AG04450 (cell line): Measurements from ENCODE around the gene GNA15. TPM values are rescaled to one million over a fixed set of nuclear protein-coding genes. Genes with fewer than 3 reads are reported as not detected.

ENCODE experiments used
- CTCF ChIA-PET: fragments of 300-600, 350-600 bp; formaldehyde crosslinking; extraction: SDS; loops from one replicate; lab custom pipeline; 2022; ENCODE audit warnings: antibody characterized with exemption, inconsistent platforms; lab: Charles Lee
- POLR2A ChIA-PET: fragments of 350-600 bp; formaldehyde crosslinking; extraction: SDS; loops from one replicate; lab custom pipeline; 2021; ENCODE audit warnings: antibody characterized with exemption, inconsistent platforms; lab: Yijun Ruan, JAX
- DNase-seq: peaks from one replicate; pipeline ENCODE4 v3.0.0-alpha.2; 2011; ENCODE audit warnings: low read depth, low spot score
- H3K27ac ChIP-seq: one replicate; pipeline ENCODE4 v1.5.1; 2012; ENCODE audit warnings: low read depth, low read length, control low read depth
- H3K27me3 ChIP-seq: one replicate; pipeline ENCODE4 v1.6.0; 2012; ENCODE audit warnings: low read length; ENCODE audit not compliant: control insufficient read depth, insufficient read depth
- H3K4me3 ChIP-seq: 2 replicates; pipeline ENCODE4 v1.5.1; 2011; ENCODE audit warnings: mild to moderate bottlenecking, low read depth, low read length, control low read depth
- H3K9me3 ChIP-seq: 2 replicates; pipeline ENCODE4 v1.5.1; 2012; ENCODE audit warnings: low read length; ENCODE audit not compliant: control insufficient read depth, insufficient read depth
- polyA plus RNA-seq: library from polyadenylated mRNA; depleted of rRNA; stranded (reverse); fragments of >200 nt; gene quantifications from 2 replicates; pipeline ENCODE4 v1.2.3, GENCODE V29; 2011
- TF ChIP-seq, protein P1 (sequence below): IDR thresholded peaks from 2 replicates; pipeline ENCODE4 v1.5.1; 2011; ENCODE audit warnings: low read depth, low read length, control low read depth, inconsistent platforms

GNA15 gene
- polyA plus RNA-seq, 1 experiment = not detected

DNA sequence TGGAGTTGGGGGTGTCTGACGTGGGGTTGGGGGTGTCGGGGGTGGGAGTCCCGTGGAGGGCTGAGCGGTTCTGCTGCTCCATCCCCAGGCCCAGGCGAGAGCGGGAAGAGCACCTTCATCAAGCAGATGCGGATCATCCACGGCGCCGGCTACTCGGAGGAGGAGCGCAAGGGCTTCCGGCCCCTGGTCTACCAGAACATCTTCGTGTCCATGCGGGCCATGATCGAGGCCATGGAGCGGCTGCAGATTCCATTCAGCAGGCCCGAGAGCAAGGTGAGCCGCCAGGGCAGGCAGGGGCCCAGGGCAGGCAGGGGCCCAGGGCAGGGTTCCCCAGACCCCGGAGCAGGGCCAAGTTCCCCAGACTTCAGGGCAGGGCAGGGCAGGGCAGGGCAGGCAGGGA lies 12.7 kb downstream of the GNA15 start:
- Histone ChIP-seq H3K27ac (no peak overlapping the region), H3K27me3 (no peaks in the 10 kb centered on the region), H3K4me3 (no peak overlapping the region), H3K9me3 (peaks cover 3% of the 10 kb centered on the region; the same call in 1 of the 2 replicates)
- TF ChIP-seq, protein P1, sequence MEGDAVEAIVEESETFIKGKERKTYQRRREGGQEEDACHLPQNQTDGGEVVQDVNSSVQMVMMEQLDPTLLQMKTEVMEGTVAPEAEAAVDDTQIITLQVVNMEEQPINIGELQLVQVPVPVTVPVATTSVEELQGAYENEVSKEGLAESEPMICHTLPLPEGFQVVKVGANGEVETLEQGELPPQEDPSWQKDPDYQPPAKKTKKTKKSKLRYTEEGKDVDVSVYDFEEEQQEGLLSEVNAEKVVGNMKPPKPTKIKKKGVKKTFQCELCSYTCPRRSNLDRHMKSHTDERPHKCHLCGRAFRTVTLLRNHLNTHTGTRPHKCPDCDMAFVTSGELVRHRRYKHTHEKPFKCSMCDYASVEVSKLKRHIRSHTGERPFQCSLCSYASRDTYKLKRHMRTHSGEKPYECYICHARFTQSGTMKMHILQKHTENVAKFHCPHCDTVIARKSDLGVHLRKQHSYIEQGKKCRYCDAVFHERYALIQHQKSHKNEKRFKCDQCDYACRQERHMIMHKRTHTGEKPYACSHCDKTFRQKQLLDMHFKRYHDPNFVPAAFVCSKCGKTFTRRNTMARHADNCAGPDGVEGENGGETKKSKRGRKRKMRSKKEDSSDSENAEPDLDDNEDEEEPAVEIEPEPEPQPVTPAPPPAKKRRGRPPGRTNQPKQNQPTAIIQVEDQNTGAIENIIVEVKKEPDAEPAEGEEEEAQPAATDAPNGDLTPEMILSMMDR = no peak
- POLR2A ChIA-PET = no interaction called here
- no peak for DNase-seq
- CTCF ChIA-PET = no interaction called here

DNA sequence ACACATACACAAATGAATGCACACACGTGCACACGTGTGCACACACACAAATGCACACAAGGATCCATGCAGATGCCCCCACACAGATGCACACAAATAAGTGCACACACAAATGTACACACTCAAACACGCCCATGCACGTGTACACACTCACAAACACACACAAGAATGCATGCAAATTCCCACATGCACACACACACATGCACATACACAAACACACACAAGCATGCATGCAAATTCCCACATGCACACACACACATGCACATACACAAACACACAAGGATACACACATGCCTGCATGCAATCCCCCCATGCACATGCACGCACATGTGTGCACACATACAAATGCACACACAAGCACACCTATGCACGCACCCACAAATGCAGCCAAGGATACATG lies 13.3 kb downstream of the GNA15 start:
- ChIA-PET CTCF (no interaction called here), POLR2A (no interaction called here)
- Histone ChIP-seq H3K27me3 (no peaks in the 10 kb centered on the region), H3K27ac (no peak overlapping the region), H3K9me3 (peaks cover 3% of the 10 kb centered on the region; the same call in 1 of the 2 replicates), H3K4me3 (no peak overlapping the region)
- TF ChIP-seq, protein P1 = no peak
- no peak for DNase-seq

DNA sequence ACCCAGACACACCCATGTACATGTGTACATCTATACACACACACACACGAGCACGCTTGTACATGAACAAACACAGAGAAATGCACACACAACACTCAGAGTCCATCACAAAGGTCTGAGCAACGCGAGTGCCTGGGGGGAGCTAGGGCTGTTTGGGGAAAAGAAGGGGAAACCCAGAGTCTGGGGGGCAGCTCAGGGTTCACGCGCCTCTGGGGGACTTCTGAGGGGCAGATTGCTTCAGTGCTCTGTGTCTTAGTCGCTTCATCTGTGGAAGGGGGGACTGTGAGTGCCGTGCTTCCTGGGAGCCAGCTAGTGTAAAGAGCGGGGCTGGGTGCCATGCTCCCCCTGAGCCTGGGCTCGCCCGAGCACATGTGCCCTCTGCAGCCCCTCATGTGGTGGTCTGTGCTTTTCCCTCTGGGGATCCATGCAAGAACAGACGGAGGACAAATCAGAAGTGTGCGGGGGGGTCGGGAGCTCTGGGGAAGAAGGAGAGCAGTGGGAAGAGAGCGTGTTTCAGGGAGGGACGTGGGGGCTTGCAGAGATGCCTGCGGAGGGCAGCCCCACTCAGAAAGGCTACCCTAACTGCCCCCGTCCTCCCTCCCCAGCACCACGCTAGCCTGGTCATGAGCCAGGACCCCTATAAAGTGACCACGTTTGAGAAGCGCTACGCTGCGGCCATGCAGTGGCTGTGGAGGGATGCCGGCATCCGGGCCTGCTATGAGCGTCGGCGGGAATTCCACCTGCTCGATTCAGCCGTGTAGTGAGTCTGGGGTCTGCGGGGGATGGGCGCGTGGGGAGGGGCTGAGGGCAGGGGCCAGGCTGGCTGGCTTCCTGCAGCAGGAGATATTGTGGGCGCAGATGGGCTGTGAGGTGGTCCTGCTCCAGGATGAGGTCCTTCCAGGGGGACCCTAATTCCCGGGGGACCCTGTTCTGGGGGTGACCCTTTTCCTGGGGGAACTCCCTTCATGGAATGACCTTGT lies 14.0 kb downstream of the GNA15 start:
- ChIA-PET CTCF (interaction anchor here (0.6 kb wide), 1 partner anchor 17 kb away, joined by 4 read pairs; no protein-coding TSS in a partner anchor), POLR2A (no interaction called here)
- no peak for DNase-seq
- Histone ChIP-seq H3K9me3 (peaks cover 3% of the 10 kb centered on the region; the same call in 1 of the 2 replicates), H3K27ac (no peak overlapping the region), H3K4me3 (no peak overlapping the region), H3K27me3 (no peaks in the 10 kb centered on the region)
- TF ChIP-seq, protein P1 = no peak

DNA sequence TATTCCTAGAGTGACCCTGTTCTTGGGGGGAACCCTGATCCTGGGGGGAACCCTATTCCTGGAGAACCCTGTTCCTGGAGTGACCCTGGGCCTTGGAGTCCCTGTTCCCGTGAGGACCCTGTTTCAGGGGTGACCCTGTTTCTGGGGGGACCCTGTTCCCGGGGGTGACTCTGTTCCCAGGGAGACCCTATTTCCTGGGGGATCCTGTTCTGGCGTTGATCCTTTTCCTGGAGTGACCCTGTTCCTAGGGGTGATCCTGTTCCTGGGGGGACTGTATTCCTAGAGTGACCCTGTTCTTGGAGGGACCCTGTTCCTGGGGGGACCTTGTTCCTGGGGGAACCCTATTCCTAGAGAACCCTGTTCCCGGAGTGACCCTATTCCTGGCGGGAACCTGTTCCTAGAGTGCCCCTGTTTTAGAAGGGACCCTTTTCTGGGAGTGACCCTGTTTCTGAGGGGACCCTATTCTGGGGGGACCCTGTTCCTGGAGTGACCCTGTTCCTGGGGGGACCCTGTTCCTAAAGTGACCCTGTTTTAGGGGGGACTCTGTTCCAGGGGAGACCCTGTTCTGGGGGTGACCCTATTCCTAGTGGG lies 15.0 kb downstream of the GNA15 start:
- H3K27ac ChIP-seq = no peak overlapping the region
- POLR2A ChIA-PET = no interaction called here
- H3K27me3 ChIP-seq = no peaks in the 10 kb centered on the region
- H3K4me3 ChIP-seq = no peak overlapping the region
- TF ChIP-seq, protein P1 = no peak
- H3K9me3 ChIP-seq = peaks cover 3% of the 10 kb centered on the region; the same call in 1 of the 2 replicates
- no peak for DNase-seq
- CTCF ChIA-PET = no interaction called here
